ENCODE data around the gene NPAS2. TPM values are rescaled to one million over a fixed set of nuclear protein-coding genes. Genes with fewer than 3 reads are reported as not detected.

The NPAS2 gene
- total RNA-seq, 3 donors from 2014 or later (not counting 1 experiment from before 2014, with no cell fraction given): not detected

GRCh38 chr2:100855084-100855483 lies 35.1 kb downstream of the NPAS2 start:
- WGBS (ENCODE audit: insufficient coverage): 95% methylated on average over 6 of the region's 7 CpGs
- H3K4me3 Mint-ChIP-seq: no peak overlapping the region
- Histone ChIP-seq H3K4me1 (ENCODE audit: control insufficient read depth, insufficient read depth, low read length) (no peaks in the 10 kb centered on the region), H3K36me3 (ENCODE audit: control insufficient read depth, insufficient read depth, low read length) (no peaks in the 10 kb centered on the region), H3K4me3 (ENCODE audit: low read length) (no peak overlapping the region), H3K27me3 (ENCODE audit: control insufficient read depth, insufficient read depth, low read length) (no peaks in the 10 kb centered on the region), H3K27ac (ENCODE audit: low read length) (no peak overlapping the region), H3K9me3 (ENCODE audit: control insufficient read depth, insufficient read depth, low read length) (no peaks in the 10 kb centered on the region)
- H3K27me3 Mint-ChIP-seq (ENCODE audit: low read depth in 2 of 2): peaks cover 6 to 12% of the 10 kb centered on the region in 2 donors
- ATAC-seq (no peak), DNase-seq (no peak)
- no peaks in the 10 kb centered on the region for H3K36me3 Mint-ChIP-seq
- TF ChIP-seq, protein P1, sequence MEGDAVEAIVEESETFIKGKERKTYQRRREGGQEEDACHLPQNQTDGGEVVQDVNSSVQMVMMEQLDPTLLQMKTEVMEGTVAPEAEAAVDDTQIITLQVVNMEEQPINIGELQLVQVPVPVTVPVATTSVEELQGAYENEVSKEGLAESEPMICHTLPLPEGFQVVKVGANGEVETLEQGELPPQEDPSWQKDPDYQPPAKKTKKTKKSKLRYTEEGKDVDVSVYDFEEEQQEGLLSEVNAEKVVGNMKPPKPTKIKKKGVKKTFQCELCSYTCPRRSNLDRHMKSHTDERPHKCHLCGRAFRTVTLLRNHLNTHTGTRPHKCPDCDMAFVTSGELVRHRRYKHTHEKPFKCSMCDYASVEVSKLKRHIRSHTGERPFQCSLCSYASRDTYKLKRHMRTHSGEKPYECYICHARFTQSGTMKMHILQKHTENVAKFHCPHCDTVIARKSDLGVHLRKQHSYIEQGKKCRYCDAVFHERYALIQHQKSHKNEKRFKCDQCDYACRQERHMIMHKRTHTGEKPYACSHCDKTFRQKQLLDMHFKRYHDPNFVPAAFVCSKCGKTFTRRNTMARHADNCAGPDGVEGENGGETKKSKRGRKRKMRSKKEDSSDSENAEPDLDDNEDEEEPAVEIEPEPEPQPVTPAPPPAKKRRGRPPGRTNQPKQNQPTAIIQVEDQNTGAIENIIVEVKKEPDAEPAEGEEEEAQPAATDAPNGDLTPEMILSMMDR (IDR thresholded peaks at IDR 0.05): no peak
- H3K4me1 Mint-ChIP-seq: no peaks in the 10 kb centered on the region
- H3K9me3 Mint-ChIP-seq: no peaks in the 10 kb centered on the region
- H3K27ac Mint-ChIP-seq: no peak overlapping the region
- intact Hi-C loops (cut with micrococcal nuclease): no loop called here

DNA sequence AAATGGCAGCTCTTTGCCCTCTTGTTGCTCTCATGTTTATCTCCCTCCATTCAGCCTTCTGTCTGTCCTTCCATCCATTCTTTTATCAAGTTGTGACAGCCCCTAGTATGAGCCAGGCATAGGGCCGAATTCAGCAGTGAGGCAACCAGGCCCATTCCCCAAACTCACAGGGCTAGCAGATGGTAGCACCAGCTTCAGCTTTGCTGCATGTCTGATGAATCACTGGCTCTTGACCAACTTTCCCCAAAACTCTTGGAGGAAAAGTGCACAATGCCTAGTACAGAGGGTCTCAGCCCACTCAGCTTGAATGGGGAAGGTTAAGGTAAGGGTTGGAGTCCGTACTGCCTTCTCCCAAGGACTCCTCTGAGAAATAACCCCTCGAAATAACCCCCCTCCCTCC lies 35.7 kb downstream of the NPAS2 start:
- no peaks in the 10 kb centered on the region for H3K36me3 Mint-ChIP-seq
- ATAC-seq: no peak
- 94% methylated on average over 1 of the region's 3 CpGs for WGBS (ENCODE audit: insufficient coverage)

DNA sequence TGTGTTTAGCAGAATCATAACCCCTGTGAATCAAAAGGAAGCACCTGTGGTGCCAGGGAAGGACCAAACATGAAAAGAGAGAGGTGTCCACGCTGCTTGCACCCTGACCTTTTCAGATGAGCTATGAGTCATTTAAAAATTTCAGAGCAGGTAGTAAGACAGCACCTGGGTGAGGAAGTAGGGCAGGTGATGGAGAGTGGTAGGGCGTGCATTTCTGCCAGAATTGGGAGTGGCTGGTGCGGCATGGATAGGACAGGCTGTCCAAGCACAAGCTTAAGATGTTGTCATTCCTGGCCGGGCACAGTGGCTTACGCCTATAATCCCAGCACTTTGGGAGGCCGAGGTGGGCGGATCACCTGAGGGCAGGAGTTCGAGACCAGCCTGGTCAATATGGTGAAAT lies 36.8 kb downstream of the NPAS2 start:
- Mint-ChIP-seq H3K27ac (no peak overlapping the region), H3K36me3 (no peaks in the 10 kb centered on the region), H3K4me3 (no peak overlapping the region), H3K9me3 (no peaks in the 10 kb centered on the region), H3K27me3 (ENCODE audit: low read depth in 2 of 2) (peaks cover 2 to 11% of the 10 kb centered on the region in 2 donors), H3K4me1 (no peaks in the 10 kb centered on the region)
- Histone ChIP-seq H3K4me1 (ENCODE audit: control insufficient read depth, insufficient read depth, low read length) (no peaks in the 10 kb centered on the region), H3K27ac (ENCODE audit: low read length) (no peak overlapping the region), H3K27me3 (ENCODE audit: control insufficient read depth, insufficient read depth, low read length) (no peaks in the 10 kb centered on the region), H3K4me3 (ENCODE audit: low read length) (no peak overlapping the region), H3K9me3 (ENCODE audit: control insufficient read depth, insufficient read depth, low read length) (no peaks in the 10 kb centered on the region), H3K36me3 (ENCODE audit: control insufficient read depth, insufficient read depth, low read length) (no peaks in the 10 kb centered on the region)
- DNase-seq (no peak), ATAC-seq (no peak)
- WGBS (ENCODE audit: insufficient coverage): 90% methylated on average over 8 of the region's 8 CpGs
- TF ChIP-seq, protein P1 (IDR thresholded peaks at IDR 0.05): no peak
- intact Hi-C loops (cut with micrococcal nuclease): no loop called here

More for the DNA sequence above, 35.7 kb downstream of the NPAS2 start:
- Mint-ChIP-seq H3K4me1 (no peaks in the 10 kb centered on the region), H3K9me3 (no peaks in the 10 kb centered on the region), H3K27ac (no peak overlapping the region), H3K4me3 (no peak overlapping the region), H3K27me3 (ENCODE audit: low read depth in 2 of 2) (peaks cover 6 to 8% of the 10 kb centered on the region in 2 donors)
- Histone ChIP-seq H3K27ac (ENCODE audit: low read length) (no peak overlapping the region), H3K36me3 (ENCODE audit: control insufficient read depth, insufficient read depth, low read length) (no peaks in the 10 kb centered on the region), H3K27me3 (ENCODE audit: control insufficient read depth, insufficient read depth, low read length) (no peaks in the 10 kb centered on the region), H3K4me1 (ENCODE audit: control insufficient read depth, insufficient read depth, low read length) (no peaks in the 10 kb centered on the region), H3K4me3 (ENCODE audit: low read length) (no peak overlapping the region), H3K9me3 (ENCODE audit: control insufficient read depth, insufficient read depth, low read length) (no peaks in the 10 kb centered on the region)
- intact Hi-C loops (cut with micrococcal nuclease): no loop called here
- TF ChIP-seq, protein P1 (IDR thresholded peaks at IDR 0.05): no peak
- DNase-seq: no peak

DNA sequence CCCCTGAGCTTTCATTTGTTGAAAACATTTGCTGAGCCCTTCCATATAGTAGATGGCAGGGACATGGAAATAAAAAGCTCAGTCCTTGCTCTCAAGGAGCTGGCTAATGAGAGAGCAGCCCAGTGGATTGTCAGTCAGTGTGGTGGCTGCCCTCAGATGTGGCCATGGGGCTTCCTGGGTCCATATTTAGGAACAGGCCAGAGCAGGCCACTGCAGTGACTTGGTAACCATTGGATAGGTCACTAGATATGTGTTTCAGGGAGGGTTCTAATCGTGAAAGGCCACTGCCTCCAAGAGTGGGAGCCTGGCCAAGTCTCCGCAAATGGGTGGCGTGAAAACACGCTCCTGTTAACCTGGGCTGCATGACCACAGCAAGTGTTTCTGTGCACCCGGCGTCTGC lies 37.4 kb downstream of the NPAS2 start:
- Mint-ChIP-seq H3K4me1 (no peaks in the 10 kb centered on the region), H3K36me3 (no peaks in the 10 kb centered on the region), H3K27me3 (ENCODE audit: low read depth in 2 of 2) (peaks cover 0 to 11% of the 10 kb centered on the region in 2 donors), H3K4me3 (no peak overlapping the region), H3K9me3 (no peaks in the 10 kb centered on the region), H3K27ac (no peak overlapping the region)
- Histone ChIP-seq H3K27ac (ENCODE audit: low read length) (no peak overlapping the region), H3K27me3 (ENCODE audit: control insufficient read depth, insufficient read depth, low read length) (no peaks in the 10 kb centered on the region), H3K4me3 (ENCODE audit: low read length) (no peak overlapping the region), H3K9me3 (ENCODE audit: control insufficient read depth, insufficient read depth, low read length) (no peaks in the 10 kb centered on the region), H3K4me1 (ENCODE audit: control insufficient read depth, insufficient read depth, low read length) (no peaks in the 10 kb centered on the region), H3K36me3 (ENCODE audit: control insufficient read depth, insufficient read depth, low read length) (no peaks in the 10 kb centered on the region)
- TF ChIP-seq, protein P1 (IDR thresholded peaks at IDR 0.05): no peak
- 89% methylated on average over 6 of the region's 6 CpGs for WGBS (ENCODE audit: insufficient coverage)
- intact Hi-C loops (cut with micrococcal nuclease): no loop called here
- DNase-seq (no peak), ATAC-seq (no peak)

All from natural killer cell (primary cell).